ENCODE data around the gene SKIDA1. TPM values are rescaled to one million over a fixed set of nuclear protein-coding genes. Genes with fewer than 3 reads are reported as not detected.
"Not testable (repeated sequence)": the region's sequence is repeated elsewhere in the genome, so short reads cannot be mapped to it uniquely, and the experiment has no call there.

The SKIDA1 gene
- not detected for total RNA-seq

DNA sequence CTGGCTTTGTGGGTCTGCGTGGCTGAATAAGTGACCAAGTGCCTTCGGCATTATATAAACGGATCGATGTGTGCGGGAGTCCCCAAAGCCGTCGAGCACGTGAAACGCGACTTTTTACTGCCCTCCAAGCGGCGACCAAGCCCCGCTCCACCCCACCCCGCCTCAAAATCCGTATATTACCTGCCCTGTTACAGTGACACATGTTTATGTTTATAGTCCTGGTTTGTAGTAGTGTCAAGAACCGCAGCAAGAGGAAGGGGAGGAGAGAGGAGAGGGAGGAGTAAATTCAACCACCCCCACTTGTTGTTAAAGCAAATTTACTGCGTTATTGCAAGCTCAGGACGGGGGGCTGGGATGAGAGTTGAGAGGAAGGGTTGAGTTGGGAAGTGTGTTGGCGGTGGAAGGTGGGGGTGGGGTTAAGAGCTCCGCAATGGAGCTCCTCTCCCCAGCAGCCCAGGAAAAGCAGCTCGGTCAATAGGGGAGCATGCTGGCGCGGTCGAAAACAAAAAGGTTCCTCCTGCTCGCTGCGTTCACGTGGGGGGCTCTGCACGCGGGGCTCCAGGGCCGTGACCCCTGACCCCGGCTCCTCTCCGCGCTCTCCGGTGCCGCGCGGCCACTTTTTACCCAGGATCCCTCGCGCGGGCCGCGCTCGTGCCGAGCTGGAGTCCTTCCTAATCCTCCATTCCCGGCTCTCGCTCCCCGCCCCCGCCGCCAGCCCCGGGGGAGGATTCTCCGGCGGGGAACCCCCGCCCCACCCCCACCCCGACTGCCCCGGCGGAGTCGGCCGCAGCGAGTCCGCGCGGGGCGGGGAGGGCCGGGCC is at the start of gene SKIDA1:
SKIDA1 (minus strand) TSS at position 316 of the 821 bp plus-strand sequence. CDS start 7,860 bp downstream, outside the sequence.
- Histone ChIP-seq H3K9me3 (ENCODE audit: low read depth, low read length) (no peaks in the 10 kb centered on the region), H3K4me1 (ENCODE audit: insufficient read depth, low read length) (peaks cover 26% of the 10 kb centered on the region), H3K27me3 (ENCODE audit: insufficient read depth, low read length) (peaks cover 36% of the 10 kb centered on the region), H3K4me3 (ENCODE audit: low read length) (peak within 1 kb of the TSS; percentile 51)

DNA sequence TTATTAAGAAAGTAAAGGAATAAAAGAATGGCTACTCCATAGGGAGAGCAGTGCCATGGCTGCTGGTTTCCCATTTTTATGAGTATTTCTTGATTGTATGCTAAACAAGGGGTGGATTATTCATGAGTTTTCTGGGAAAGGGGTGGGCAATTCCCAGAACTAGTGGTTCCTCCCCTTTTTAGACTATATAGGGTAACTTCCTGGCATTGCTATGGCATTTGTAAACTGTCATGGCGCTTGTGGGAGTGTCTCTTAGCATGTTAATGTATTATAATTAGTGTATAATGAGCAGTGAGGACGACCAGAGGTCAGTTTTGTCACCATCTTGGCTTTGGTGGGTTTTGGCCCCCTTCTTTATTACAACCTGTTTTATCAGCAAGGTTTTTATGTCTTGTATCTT is 49.0 kb upstream of the SKIDA1 start:
- not testable (repeated sequence) for H3K4me1 ChIP-seq (ENCODE audit: insufficient read depth, low read length); H3K27me3 ChIP-seq (ENCODE audit: insufficient read depth, low read length); H3K4me3 ChIP-seq (ENCODE audit: low read length); H3K9me3 ChIP-seq (ENCODE audit: low read depth, low read length)

DNA sequence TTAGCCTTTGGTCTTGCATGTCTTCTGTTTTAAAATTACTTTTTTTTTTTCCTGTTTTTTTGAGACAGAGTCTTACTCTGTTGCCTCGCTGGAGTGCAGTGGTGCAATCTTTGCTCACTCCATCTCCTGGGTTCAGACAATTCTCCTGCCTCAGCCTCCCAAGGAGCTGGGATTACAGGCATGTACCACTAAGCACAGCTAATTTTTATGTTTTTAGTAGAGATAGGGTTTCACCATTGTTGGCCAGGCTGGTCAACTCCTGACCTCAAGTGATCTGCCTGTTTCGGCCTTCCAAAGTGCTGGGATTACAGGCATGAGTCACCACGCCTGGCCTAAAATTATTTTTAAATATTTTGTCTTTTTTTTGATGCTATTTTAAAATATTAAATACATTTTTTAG is 47.1 kb upstream of the SKIDA1 start:
- H3K4me3 ChIP-seq (ENCODE audit: low read length), result no peak overlapping the region
- H3K27me3 ChIP-seq (ENCODE audit: insufficient read depth, low read length), result no peaks in the 10 kb centered on the region
- H3K9me3 ChIP-seq (ENCODE audit: low read depth, low read length), result no peaks in the 10 kb centered on the region
- peaks cover 7% of the 10 kb centered on the region for H3K4me1 ChIP-seq (ENCODE audit: insufficient read depth, low read length)

DNA sequence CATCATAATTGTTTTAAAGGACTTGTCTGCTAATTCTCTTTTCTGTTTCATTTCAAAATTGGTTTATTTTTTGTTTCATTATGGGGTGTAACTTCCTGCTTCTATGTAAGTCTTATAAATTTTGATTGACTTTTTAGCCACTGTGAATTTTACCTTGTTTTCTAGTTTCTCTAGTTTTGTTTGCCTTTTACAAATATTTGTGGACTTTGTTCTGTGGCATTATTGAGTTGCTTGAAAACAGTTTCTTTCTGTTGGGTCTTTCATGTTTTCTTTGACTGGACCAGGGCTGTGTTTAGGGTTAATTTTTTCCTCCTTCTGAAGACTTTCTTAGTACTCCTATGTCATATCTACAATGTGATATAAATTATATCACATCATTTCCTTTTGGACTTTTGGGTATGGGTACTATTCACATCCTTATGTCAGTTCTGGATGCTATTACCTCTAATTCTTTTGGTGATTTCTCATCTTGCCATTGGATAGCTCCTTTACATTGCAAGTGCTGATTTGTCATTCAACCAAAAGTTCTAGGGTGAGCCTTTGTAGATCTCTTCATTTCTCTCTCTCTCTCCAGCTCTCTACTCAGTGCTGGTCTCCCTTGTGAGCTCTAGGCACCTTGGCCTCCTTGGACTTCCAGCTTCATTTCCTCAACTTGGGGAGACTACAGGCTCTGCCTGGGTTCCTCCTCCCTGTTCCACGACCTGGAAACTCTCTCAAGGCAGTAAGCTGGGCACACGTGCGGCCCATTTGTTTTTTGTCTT is 45.5 kb upstream of the SKIDA1 start:
- H3K4me1 ChIP-seq (ENCODE audit: insufficient read depth, low read length), result peaks cover 7% of the 10 kb centered on the region
- H3K9me3 ChIP-seq (ENCODE audit: low read depth, low read length), result no peaks in the 10 kb centered on the region
- no peak overlapping the region for H3K4me3 ChIP-seq (ENCODE audit: low read length)

DNA sequence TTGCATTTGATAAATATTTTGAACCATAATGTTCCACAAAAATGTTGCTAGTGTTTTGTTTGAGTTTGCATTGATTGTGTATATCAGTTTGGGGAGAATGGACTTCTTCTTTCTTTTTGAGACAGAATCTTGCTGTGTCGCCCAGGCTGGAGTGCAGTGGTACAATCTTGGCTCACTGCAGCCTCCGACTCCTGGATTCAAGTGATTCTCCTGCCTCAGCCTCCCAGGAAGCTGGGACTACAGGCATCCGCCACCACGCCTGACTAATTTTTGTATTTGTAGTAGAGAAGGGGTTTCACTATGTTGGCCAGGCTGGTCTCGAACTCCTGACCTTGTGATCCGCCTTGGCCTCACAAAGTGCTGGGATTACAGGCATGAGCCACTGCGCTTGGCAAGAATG is 33.5 kb upstream of the SKIDA1 start:
- H3K4me3 ChIP-seq (ENCODE audit: low read length); H3K27me3 ChIP-seq (ENCODE audit: insufficient read depth, low read length); H3K4me1 ChIP-seq (ENCODE audit: insufficient read depth, low read length); H3K9me3 ChIP-seq (ENCODE audit: low read depth, low read length): not testable (repeated sequence)

More for the DNA sequence above, 45.5 kb upstream of the SKIDA1 start:
- H3K27me3 ChIP-seq (ENCODE audit: insufficient read depth, low read length), result no peaks in the 10 kb centered on the region

DNA sequence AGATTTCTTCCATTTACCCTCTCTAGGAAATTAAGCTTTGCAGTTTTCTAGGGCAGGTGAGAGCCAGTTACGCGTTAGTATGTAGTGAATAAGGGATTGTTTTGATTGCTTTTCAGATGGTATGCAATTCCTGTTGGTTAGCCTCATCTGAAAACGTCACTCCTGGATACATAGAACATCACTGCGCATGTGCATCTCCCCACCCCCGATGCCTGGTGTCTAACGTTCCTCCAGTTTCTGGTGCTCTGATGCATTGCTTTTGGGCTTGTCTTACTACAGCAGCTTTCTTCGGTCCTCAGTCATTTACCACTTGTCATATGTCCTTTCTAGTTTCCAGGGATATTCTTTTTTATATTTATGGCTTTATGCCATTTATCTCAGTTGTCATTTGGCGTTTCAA is 31.0 kb upstream of the SKIDA1 start:
- H3K4me3 ChIP-seq (ENCODE audit: low read length), result no peak overlapping the region
- H3K27me3 ChIP-seq (ENCODE audit: insufficient read depth, low read length), result no peaks in the 10 kb centered on the region
- no peaks in the 10 kb centered on the region for H3K4me1 ChIP-seq (ENCODE audit: insufficient read depth, low read length)
- H3K9me3 ChIP-seq (ENCODE audit: low read depth, low read length), result no peaks in the 10 kb centered on the region

DNA sequence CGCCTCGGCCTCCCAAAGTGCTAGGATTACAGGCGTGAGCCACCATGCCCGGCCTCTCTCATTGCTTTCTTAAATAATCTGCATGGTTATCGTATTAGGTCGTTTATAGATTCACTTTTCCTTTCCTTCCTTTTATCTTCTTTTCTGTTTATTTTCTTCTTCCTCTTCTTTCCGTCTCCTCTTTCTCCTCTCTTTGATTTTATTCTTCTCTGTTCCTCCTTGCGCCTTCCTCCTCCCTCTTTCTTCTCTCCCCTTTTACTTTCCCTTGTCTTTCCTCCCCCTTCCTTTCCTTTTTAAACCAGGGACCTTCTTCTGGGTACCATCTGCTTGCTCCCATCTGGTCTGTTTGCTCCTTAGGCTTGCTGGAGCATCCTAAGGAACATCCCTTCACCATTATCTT is 27.2 kb upstream of the SKIDA1 start:
- Histone ChIP-seq H3K4me1 (ENCODE audit: insufficient read depth, low read length) (no peaks in the 10 kb centered on the region), H3K9me3 (ENCODE audit: low read depth, low read length) (no peaks in the 10 kb centered on the region), H3K27me3 (ENCODE audit: insufficient read depth, low read length) (no peaks in the 10 kb centered on the region), H3K4me3 (ENCODE audit: low read length) (no peak overlapping the region)

DNA sequence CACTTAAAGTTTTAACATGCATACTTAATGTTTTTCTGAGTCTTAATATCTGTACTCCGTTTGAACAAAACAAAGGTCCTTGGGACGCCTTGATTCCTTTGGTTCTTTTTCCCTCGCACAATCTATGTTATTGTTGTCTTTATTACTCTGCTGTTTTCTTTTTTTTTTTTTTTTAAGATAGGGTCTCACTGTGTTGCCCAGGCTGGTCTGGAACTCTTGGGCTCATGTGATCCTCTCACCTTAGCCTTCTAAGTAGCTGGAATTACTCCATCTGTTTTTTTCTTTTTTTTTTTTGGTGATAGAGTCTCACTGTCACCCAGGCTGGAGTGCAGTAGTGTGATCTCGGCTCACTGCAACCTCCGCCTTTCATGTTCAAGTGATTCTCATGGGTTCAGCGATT is 21.8 kb upstream of the SKIDA1 start:
- no peaks in the 10 kb centered on the region for H3K4me1 ChIP-seq (ENCODE audit: insufficient read depth, low read length)
- H3K4me3 ChIP-seq (ENCODE audit: low read length), result no peak overlapping the region
- no peaks in the 10 kb centered on the region for H3K27me3 ChIP-seq (ENCODE audit: insufficient read depth, low read length)
- H3K9me3 ChIP-seq (ENCODE audit: low read depth, low read length), result no peaks in the 10 kb centered on the region

DNA sequence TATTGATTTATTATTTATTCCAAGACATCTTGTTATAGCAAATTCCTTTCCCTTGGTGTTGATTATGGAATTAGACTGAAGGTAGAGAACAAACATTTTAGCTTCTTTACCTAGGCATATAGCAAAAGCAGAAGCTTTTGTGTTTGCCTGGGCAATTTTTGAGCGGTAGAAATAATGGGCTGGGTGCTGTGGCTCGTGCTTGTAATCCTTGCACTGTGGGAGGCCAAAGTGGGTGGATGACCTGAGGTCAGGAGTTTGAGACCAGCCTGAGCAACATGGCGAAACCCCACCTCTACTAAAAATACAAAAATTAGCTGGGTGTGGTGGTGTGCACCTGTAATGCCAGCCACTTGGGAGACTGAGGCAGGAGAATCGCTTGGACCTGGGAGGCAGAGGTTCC is 15.2 kb upstream of the SKIDA1 start:
- not testable (repeated sequence) for H3K4me1 ChIP-seq (ENCODE audit: insufficient read depth, low read length); H3K9me3 ChIP-seq (ENCODE audit: low read depth, low read length); H3K27me3 ChIP-seq (ENCODE audit: insufficient read depth, low read length); H3K4me3 ChIP-seq (ENCODE audit: low read length)

DNA sequence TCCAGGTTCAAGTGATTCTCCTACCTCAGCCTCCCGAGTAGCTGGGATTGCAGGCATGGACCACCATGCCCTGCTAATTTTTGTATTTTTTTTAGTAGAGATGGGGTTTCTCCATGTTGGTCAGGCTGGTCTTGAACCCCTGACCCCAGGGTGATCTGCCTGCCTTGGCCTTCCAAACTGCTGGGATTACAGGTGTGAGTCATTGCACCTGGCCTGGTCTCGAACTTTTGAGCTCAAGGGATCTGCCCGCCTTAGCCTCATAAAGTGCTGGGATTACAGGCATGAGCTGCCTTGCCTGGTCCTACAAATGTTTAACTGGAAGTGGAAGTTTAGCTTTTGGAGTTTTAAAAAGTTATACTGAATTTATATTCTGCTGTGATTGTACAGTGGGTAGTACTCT is 11.4 kb upstream of the SKIDA1 start:
- Histone ChIP-seq H3K9me3 (ENCODE audit: low read depth, low read length) (no peaks in the 10 kb centered on the region), H3K4me3 (ENCODE audit: low read length) (no peak overlapping the region), H3K27me3 (ENCODE audit: insufficient read depth, low read length) (no peaks in the 10 kb centered on the region), H3K4me1 (ENCODE audit: insufficient read depth, low read length) (peaks cover 23% of the 10 kb centered on the region)

DNA sequence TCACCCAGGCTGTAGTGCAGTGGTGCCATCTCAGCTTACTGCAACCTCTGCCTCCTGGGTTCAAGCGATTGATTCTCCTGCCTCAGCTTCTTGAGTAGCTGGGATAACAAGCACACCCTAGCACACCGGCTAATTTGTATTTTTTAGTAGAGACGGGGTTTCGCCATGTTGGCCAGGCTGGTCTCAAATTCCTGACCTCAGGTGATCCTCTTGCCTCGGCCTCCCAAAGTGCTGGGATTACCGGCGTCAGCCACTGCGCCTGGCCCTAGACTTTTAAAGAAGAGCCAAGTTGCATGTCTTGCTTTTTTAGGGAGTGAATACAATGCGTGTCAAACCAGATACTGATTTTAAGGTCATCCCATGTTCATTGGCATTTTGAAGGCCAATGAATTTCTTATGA is 10.5 kb upstream of the SKIDA1 start:
- not testable (repeated sequence) for H3K4me3 ChIP-seq (ENCODE audit: low read length); H3K9me3 ChIP-seq (ENCODE audit: low read depth, low read length); H3K27me3 ChIP-seq (ENCODE audit: insufficient read depth, low read length)
- H3K4me1 ChIP-seq (ENCODE audit: insufficient read depth, low read length), result peaks cover 23% of the 10 kb centered on the region

DNA sequence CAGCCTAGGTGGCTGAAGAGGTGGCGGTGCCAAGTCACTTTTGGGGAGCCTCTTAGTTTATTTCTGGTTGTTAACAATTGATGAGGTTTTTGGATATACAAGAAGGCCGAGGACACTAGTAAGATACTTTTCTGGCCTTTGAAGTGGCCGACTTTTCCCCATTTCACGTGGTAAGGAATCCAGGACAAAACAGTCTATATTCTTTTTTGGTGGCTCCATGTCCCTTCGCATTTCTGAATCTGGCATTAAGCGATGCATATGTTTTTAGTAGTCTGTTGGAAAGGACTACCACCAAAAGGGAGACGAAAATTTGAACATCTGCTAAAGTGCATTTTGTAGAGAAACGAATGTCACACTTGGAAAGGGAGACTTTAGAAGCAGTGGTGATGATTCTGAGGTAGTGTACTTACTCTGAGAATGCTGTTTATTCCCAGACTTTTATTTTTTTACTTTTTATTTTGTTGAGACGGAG is 10.0 kb upstream of the SKIDA1 start:
- Histone ChIP-seq H3K4me3 (ENCODE audit: low read length) (peak overlapping the region; percentile 13), H3K9me3 (ENCODE audit: low read depth, low read length) (no peaks in the 10 kb centered on the region), H3K27me3 (ENCODE audit: insufficient read depth, low read length) (no peaks in the 10 kb centered on the region), H3K4me1 (ENCODE audit: insufficient read depth, low read length) (peaks cover 20% of the 10 kb centered on the region)

DNA sequence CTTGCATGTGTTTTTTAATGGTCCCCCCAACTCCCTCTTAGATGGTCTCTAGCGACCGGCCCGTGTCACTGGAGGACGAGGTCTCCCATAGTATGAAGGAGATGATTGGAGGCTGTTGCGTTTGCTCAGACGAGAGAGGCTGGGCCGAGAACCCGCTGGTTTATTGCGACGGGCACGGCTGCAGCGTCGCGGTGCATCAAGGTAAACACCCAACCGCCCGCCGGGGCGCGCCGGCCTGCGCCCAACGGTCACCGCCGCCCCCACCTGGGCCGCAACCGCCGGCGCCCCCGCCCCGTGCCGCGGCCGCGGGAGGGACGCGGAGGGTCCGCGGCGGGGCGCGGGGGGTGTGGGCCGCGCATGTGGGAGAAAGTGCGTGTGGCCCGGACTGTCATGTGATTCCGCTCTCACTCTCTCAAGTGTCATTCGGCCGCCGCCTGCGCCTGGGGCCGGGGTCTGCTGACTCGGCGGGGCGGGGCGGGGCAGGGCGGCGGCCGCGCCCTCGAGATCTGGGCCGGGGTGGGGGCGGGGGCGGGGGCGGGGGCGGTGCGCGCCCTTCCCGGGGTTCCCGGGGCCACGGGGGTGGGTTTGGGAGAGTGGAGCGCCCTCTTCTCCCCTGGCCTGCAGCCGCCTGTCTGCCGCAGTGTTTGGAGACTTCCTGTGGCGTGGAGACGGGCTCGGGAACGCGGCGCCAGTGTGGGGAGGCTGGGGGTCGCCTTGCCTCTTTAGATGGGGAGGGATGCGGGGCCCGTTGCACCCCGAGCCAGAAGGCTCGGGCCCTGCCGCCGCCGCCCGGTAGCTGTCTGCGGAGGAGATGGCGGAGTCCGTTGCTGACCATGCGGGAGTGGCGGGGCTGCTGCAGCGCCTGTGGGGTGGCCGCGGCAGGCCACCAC is 9.4 kb upstream of the SKIDA1 start:
- Histone ChIP-seq H3K4me3 (ENCODE audit: low read length) (peak overlapping the region; percentile 71), H3K4me1 (ENCODE audit: insufficient read depth, low read length) (peaks cover 20% of the 10 kb centered on the region), H3K27me3 (ENCODE audit: insufficient read depth, low read length) (no peaks in the 10 kb centered on the region), H3K9me3 (ENCODE audit: low read depth, low read length) (no peaks in the 10 kb centered on the region)

DNA sequence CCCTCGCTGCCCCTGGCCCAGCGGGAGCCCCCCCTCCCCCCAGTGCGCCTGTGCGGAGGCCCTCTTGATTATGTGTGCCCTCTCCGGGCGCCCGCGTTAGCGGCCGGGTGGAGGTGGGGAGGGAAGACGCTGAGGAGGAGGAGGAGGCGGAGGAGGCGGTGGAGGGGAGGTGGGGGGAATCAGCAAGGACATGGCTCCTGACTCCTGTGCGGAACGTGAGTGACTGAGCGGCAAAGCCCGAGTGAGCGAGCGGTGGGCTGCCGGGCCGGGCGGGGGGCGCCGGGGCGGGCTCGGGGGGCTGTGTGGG is 8.8 kb upstream of the SKIDA1 start:
- H3K4me1 ChIP-seq (ENCODE audit: insufficient read depth, low read length), result peaks cover 20% of the 10 kb centered on the region

More for the DNA sequence above, 8.8 kb upstream of the SKIDA1 start:
- no peaks in the 10 kb centered on the region for H3K9me3 ChIP-seq (ENCODE audit: low read depth, low read length)
- H3K4me3 ChIP-seq (ENCODE audit: low read length), result peak overlapping the region; percentile 71
- no peaks in the 10 kb centered on the region for H3K27me3 ChIP-seq (ENCODE audit: insufficient read depth, low read length)
